HL-60 (cell line): ENCODE results near the gene TRAF4.
"Not testable (repeated sequence)": the region's sequence is repeated elsewhere in the genome, so short reads cannot be mapped to it uniquely, and the experiment has no call there.

Experiments used
- DNase-seq, 2 experiments: peaks; one replicate each; pipeline ENCODE4 v3.0.0-alpha.2; 2010 to 2020; ENCODE audit warnings: low read depth in 1 of 2, low spot score in 1 of 2
- H3K27ac ChIP-seq: fragments of 250-450 bp; sonication (Bioruptor Pico); replicated peaks from 2 replicates; pipeline ENCODE4 v1.5.1; 2020; ENCODE audit warnings: mild to moderate bottlenecking, moderate library complexity
- H3K27me3 ChIP-seq: fragments of 250-450 bp; sonication (Bioruptor Pico); 2 replicates; pipeline ENCODE4 v1.5.1; 2021; ENCODE audit warnings: mild to moderate bottlenecking, moderate library complexity; ENCODE audit not compliant: insufficient read depth, poor library complexity, severe bottlenecking
- H3K4me3 ChIP-seq: replicated peaks from 2 replicates; pipeline ENCODE4 v1.5.1; 2011; ENCODE audit warnings: mild to moderate bottlenecking, control low read depth, low read length; ENCODE audit not compliant: insufficient read depth
- GABPA ChIP-seq: IDR thresholded peaks from 2 replicates; pipeline ENCODE4 v1.6.1; 2012; ENCODE audit warnings: low read depth
- POLR2AphosphoS5 ChIP-seq: IDR thresholded peaks from 2 replicates; pipeline ENCODE4 v1.6.1; 2012; ENCODE audit warnings: low read depth
- SPI1 ChIP-seq: IDR thresholded peaks from 2 replicates; pipeline ENCODE4 v1.6.1; 2012; ENCODE audit warnings: low read depth, mild to moderate bottlenecking, borderline replicate concordance
- TF ChIP-seq, protein P1 (sequence below): IDR thresholded peaks from one replicate; pipeline ENCODE4 v1.5.1; 2011; ENCODE audit warnings: low read length, control low read depth, inconsistent platforms; ENCODE audit not compliant: insufficient read depth
- TF ChIP-seq, protein P2 (sequence below): IDR thresholded peaks from 2 replicates; pipeline ENCODE4 v1.6.1; 2012; ENCODE audit warnings: low read depth; ENCODE audit not compliant: insufficient replicate concordance

The TRAF4 gene

DNA sequence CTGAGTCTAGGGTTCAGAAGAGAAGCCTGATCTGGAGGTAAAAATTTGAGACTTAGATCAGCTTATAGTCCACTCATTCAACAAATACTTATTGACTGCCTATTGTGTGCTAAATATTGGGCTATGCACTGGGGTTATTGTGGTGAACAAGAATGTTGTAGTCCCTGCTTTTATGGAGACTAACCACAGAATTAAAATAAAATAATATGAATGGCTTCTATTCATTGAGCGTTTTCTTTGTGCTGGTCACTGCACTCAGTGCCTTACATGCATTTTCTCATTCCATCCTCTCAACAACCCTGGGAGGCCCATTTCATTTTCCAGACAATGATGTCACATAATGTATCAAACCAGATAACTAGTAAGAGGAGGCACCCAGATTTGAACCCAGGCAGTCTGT, 10.5 kb upstream of the TRAF4 start:
- TF ChIP-seq GABPA = no peak
- no peak for TF ChIP-seq POLR2AphosphoS5
- no peak for DNase-seq
- Histone ChIP-seq H3K4me3 (no peak overlapping the region), H3K27ac (no peak overlapping the region), H3K27me3 (no peaks in the 10 kb centered on the region)

DNA sequence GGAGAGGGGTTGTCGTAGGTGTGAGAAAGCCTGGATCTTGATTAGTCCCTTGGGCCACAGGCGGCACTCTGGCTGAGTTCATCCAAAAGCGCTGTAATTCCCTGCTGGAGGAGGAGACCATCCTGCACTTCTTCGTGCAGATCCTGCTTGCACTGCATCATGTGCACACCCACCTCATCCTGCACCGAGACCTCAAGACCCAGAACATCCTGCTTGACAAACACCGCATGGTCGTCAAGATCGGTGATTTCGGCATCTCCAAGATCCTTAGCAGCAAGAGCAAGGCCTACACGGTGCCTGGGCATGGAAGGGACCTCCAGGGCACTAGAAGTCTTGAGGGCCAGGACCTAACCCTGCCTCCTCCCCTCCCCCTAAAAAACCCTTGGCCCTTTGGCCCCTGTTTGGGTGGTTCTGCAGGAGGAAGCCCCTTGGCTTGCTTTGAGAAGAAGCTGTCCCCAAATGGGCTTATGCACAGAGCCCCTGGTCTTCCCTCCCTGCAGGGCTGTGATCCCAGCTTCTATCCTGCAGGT, 9.0 kb upstream of the TRAF4 start:
- DNase-seq = no peak
- no peak overlapping the region for H3K27ac ChIP-seq
- no peak overlapping the region for H3K4me3 ChIP-seq
- TF ChIP-seq, protein P1, sequence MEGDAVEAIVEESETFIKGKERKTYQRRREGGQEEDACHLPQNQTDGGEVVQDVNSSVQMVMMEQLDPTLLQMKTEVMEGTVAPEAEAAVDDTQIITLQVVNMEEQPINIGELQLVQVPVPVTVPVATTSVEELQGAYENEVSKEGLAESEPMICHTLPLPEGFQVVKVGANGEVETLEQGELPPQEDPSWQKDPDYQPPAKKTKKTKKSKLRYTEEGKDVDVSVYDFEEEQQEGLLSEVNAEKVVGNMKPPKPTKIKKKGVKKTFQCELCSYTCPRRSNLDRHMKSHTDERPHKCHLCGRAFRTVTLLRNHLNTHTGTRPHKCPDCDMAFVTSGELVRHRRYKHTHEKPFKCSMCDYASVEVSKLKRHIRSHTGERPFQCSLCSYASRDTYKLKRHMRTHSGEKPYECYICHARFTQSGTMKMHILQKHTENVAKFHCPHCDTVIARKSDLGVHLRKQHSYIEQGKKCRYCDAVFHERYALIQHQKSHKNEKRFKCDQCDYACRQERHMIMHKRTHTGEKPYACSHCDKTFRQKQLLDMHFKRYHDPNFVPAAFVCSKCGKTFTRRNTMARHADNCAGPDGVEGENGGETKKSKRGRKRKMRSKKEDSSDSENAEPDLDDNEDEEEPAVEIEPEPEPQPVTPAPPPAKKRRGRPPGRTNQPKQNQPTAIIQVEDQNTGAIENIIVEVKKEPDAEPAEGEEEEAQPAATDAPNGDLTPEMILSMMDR = no peak
- TF ChIP-seq SPI1 (no peak), GABPA (no peak), POLR2AphosphoS5 (no peak)
- TF ChIP-seq, protein P2, sequence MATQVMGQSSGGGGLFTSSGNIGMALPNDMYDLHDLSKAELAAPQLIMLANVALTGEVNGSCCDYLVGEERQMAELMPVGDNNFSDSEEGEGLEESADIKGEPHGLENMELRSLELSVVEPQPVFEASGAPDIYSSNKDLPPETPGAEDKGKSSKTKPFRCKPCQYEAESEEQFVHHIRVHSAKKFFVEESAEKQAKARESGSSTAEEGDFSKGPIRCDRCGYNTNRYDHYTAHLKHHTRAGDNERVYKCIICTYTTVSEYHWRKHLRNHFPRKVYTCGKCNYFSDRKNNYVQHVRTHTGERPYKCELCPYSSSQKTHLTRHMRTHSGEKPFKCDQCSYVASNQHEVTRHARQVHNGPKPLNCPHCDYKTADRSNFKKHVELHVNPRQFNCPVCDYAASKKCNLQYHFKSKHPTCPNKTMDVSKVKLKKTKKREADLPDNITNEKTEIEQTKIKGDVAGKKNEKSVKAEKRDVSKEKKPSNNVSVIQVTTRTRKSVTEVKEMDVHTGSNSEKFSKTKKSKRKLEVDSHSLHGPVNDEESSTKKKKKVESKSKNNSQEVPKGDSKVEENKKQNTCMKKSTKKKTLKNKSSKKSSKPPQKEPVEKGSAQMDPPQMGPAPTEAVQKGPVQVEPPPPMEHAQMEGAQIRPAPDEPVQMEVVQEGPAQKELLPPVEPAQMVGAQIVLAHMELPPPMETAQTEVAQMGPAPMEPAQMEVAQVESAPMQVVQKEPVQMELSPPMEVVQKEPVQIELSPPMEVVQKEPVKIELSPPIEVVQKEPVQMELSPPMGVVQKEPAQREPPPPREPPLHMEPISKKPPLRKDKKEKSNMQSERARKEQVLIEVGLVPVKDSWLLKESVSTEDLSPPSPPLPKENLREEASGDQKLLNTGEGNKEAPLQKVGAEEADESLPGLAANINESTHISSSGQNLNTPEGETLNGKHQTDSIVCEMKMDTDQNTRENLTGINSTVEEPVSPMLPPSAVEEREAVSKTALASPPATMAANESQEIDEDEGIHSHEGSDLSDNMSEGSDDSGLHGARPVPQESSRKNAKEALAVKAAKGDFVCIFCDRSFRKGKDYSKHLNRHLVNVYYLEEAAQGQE = no peak
- no peaks in the 10 kb centered on the region for H3K27me3 ChIP-seq

DNA sequence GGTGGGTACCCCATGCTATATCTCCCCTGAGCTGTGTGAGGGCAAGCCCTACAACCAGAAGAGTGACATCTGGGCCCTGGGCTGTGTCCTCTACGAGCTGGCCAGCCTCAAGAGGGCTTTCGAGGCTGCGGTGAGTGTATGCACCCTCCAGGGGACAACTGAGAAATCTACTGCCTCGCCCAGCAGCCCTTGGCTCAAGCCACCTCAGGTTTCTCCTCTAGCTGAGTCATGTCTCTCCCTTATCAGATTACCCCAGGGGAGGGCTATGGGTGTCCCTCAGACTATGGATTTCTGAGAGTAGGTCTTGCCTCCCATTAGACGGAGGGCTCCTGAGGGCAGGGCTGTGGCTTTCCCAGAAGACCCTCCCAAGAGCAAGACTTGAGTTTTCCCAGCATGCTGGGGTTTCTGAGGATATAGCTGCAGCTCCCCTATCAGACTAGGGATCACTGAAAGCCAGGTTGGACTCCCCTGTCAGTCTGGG, 8.5 kb upstream of the TRAF4 start:
- DNase-seq = no peak
- Histone ChIP-seq H3K27ac (no peak overlapping the region), H3K27me3 (no peaks in the 10 kb centered on the region), H3K4me3 (no peak overlapping the region)
- TF ChIP-seq GABPA = no peak
- TF ChIP-seq, protein P1 = no peak

DNA sequence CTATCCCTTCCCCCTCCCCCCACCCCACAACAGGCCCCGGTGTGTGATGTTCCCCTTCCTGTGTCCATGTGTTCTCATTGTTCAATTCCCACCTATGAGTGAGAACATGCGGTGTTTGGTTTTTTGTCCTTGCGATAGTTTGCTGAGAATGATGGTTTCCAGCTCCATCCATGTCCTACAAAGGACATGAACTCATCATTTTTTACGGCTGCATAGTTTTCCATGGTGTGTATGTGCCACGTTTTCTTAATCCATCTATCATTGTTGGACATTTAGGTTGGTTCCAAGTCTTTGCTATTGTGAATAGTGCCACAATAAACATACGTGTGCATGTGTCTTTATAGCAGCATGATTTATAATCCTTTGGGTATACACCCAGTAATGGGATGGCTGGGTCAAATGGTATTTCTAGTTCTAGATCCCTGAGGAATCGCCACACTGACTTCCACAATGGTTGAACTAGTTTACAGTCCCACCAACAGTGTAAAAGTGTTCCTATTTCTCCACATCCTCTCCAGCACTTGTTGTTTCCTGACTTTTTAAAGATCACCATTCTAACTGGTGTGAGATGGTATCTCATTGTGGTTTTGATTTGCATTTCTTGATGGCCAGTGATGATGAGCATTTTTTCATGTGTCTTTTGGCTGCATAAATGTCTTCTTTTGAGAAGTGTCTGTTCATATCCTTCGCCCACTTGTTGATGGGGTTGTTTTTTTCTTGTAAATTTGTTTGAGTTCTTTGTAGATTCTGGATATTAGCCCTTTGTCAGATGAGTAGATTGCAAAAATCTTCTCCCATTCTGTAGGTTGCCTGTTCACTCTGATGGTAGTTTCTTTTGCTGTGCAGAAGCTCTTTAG, 7.7 kb upstream of the TRAF4 start:
- H3K27ac ChIP-seq, DNase-seq, H3K4me3 ChIP-seq, H3K27me3 ChIP-seq: not testable (repeated sequence)

DNA sequence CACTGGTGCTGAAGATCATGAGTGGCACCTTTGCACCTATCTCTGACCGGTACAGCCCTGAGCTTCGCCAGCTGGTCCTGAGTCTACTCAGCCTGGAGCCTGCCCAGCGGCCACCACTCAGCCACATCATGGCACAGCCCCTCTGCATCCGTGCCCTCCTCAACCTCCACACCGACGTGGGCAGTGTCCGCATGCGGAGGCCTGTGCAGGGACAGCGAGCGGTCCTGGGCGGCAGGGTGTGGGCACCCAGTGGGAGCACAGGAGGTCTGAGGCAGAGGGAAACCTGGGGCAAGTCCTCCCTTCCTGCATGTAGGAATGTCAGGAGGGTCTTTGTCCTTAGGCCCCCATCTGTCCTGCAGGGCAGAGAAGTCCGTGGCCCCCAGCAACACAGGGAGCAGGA, 6.5 kb upstream of the TRAF4 start:
- Histone ChIP-seq H3K4me3 (no peak overlapping the region), H3K27me3 (no peaks in the 10 kb centered on the region), H3K27ac (no peak overlapping the region)
- TF ChIP-seq, protein P1 = no peak
- TF ChIP-seq GABPA (no peak), SPI1 (no peak), POLR2AphosphoS5 (no peak)
- TF ChIP-seq, protein P2 = no peak
- DNase-seq = no peak
